NAMALWA (cell line): Measurements from ENCODE around the gene ARID3A.

ENCODE experiments used
- DNase-seq: peaks from one replicate; pipeline ENCODE4 v3.0.0-alpha.2; 2015; ENCODE audit warnings: low spot score

The ARID3A gene

DNA sequence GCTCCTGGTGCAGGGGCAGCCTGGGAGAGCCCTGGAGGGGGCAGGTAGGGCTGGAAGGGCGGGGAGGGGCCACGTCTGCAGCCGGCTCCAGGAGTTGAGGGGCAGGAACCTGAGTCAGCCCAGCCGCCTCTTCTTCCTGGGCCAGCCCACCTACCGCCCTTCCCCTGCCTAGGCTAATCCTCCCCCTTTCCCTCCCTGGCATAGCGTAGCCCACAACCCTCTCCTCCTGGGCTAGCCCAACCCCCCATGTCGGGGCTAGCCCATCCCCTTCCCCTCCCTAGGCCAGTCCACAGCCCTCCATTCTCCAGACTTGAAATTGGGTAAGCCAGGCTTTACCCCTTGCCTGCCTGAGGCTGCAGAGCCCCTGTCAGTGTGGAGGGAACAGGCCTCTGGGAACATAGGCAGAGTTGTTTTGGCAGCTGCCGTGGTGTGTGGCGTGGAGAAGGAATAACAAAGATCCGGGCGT lies 37.7 kb downstream of the ARID3A start:
- no peak for DNase-seq

DNA sequence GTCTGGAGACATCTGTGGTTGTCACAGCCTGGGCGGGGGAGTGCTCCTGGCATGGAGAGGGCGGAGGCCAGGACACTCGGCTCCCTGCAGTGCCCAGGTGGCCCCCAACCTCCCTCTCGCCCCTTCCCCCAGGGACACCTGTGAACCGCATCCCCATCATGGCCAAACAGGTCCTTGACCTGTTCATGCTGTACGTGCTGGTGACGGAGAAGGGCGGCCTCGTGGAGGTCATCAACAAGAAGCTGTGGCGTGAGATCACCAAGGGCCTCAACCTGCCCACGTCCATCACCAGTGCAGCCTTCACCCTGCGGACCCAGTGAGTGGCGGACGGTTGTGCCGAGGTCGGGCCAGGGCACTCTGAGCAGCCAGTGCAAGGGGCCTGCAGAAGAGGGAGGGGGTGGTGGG lies 38.3 kb downstream of the ARID3A start:
- no peak for DNase-seq

DNA sequence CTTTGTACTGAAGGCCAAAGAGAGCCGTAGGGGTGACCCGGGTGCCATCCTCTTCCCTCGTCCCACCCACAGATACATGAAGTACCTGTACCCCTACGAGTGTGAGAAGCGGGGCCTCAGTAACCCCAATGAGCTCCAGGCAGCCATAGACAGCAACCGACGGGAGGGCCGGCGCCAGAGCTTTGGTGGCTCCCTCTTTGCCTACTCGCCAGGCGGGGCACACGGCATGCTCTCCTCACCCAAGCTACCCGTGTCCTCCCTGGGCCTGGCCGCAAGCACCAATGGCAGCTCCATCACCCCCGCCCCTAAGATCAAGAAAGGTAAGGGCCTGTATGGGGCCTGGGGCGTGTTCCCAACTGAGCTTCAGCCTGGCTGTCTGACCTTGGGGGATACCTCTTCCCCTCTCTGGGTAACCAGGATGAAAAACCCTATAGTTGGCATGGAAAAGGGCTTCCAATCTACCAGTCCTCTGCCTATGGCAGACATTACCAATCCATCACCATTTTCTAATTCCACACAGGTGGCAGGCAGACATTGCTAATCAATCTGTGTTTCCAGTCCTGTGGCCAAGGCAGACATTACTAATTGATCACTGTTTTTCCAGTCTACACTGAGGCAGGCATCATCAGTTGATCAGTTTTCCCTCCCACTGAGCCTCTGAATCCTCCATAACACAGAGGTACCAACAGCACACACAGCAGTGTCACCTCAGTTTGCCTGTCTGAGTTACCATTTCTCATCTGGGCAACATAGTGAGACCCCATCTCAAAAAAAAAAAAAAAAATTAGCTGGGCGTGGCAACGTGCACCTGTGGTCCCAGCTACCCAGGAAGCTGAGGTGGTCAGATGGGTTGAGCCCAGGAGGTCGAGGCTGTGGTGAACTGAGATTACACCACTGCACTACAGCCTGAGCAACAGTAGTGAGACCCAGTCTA lies 39.2 kb downstream of the ARID3A start:
- DNase-seq = peak; percentile 36

DNA sequence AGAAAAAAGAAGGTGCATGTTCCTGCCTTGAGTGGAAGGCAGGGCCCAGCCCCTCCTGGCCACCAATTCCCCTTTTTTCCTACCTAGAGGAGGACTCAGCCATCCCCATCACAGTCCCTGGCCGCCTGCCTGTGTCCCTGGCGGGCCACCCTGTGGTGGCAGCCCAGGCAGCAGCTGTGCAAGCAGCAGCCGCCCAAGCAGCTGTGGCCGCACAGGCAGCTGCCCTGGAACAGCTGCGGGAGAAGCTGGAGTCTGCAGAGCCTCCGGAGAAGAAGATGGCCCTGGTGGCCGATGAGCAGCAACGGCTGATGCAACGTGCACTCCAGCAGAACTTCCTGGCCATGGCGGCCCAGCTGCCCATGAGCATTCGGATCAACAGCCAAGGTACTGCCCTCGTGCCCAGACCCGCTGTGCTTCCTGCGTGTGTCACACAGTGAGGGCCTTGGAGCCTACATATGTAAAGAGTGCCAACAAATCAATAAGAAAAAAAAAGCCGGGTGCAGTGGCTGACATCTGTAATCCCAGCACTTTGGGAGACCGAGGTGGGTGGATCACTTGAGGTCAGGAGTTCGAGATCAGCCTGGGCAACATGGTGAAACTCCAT lies 40.8 kb downstream of the ARID3A start:
- DNase-seq = no peak

DNA sequence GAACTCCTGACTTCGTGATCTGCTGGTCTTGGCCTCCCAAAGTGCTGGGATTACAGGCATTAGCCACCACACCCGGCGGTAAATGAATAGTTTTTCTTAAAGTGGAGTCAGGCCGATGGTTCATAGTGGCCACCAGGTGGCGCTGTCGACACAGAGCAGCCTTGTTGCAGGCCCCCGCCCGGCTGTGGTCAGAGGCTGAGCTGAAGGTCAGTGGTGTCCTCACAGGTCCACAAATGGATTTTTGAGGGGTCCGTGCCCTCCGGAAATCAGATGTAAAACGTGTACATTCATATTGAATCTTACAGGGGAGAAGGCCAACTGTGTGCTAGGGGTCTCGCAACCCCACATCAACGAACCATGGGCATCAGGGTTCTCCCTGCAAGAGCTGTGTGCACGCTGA lies 44.9 kb downstream of the ARID3A start:
- DNase-seq = no peak

DNA sequence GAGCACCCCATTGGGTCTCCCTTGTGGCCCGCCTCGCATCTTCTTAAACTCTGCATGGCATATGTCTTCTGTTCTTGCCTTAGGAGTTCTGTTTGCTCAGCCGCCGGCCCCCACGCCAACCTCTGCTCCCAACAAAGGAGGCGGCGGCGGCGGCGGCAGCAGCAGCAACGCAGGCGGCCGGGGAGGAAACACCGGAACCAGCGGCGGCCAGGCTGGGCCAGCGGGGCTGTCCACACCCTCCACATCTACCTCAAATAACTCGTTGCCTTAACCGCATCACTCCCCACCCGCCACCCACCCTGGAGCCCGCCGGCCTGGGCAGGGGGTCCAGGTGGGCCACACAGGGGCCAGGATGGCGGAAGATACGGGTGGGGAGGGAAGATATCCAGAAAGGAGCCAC lies 46.0 kb downstream of the ARID3A start:
- DNase-seq = no peak

DNA sequence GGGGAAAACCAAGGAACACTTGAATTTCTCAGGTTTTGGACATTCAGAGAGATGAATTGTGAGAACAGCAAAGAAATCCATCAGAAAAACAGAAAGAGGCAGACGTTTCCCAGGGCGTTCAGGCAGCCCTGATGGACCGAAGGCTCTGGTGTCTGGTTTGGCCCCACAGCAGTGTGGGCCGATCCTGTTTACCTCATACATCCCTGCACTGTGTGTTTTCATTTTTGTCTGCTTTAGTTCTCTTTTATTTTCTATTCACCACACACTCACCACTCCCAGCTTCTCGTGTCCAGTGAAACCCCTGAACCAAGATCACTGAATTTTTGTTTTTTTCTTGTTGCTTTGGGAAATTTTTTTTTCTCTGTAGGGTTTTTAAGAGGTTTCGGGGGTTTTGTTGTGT lies 46.4 kb downstream of the ARID3A start:
- DNase-seq = no peak

DNA sequence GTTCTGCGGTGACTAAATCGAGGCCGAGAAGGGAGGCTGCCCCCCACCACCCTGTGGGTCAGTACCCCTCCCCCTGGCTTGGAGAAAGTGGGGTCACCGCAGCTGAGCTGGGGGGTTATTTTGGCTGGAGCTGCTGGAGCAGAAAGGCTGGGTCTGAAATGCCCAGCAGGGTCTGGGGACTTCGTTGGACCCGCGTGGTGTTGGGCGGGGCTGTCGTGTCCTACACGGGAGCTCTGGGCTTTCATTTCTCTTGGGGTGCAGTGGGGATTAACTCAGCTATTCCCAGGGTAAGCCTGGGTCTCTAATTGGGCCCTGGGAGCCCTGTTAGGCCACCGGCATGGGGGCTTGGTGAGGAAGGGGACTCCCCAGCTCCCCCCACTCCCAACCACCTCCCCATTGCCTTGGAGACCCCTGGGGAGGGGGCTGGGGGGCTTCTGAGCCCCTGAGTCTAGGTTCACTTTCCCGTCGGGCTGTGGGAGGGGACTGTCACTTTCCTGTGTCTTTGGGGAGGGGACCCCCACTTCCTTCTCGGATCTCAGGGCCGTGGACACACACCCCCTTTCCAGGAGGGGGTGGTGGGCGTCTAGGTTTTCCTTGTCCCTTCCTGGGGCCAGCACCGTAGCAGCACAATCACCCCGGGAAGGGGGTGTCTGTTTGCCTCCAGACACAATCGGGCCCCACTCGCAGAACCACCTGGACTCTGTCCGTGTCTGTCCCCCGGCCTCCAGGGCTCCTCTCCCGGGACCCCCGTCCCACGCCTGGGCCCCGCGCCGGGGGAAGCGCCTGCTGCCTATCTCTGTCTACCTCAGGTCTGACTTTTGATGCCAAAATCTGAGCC lies 48.1 kb downstream of the ARID3A start:
- no peak for DNase-seq

DNA sequence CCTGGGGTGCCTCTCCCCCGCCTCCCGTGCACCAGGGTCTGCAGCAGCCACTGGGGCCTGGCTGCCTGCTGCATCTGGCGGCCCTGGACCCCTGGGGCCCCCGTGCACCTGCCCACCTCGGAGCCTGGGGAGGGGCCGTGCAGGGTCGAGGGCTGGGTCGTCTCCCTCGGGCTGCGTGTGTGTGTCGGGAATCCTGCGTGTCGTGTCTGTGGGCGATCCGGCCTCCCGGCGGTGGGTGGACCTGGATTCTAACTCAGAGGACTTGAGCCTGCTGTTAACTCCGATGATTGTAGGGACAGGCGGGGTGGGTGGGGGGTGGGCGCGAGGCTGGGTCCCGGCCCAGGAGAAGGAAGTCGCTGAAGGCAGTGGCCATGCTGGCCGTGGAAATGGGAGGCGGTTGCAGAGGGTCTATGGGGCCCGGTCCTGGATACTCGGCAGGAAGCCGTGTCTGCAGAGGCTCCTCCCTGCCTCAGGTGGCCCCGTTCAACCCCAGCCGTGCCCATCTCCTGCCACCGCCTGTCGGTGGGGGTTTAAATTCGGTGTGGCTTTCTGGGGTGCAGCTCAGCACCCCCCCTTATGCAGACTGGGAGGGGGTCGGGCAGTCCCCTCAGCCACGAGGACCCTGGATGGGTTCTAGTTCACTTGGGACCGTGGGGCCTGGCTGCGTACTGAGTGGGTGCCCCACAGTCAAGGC lies 48.9 kb downstream of the ARID3A start:
- no peak for DNase-seq

DNA sequence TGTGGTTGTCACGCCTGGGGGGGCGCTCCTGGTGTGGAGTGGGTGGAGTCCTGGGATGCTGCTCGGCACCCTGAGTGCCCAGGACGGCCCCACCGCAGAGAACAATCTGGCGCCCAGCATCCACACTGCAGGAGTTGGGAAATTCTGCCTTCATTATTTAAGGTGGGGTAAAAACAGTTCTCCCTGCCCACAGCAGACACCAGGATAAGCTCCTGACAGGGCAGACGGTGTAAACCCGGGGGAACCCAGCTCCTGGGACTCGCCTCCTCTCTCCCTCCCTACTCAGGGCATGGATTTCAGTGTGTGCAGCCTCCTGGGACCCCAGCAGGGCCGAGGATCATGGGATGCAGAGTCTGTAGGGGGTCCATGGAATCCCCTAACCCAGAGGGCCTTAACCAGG lies 50.6 kb downstream of the ARID3A start:
- DNase-seq = no peak

DNA sequence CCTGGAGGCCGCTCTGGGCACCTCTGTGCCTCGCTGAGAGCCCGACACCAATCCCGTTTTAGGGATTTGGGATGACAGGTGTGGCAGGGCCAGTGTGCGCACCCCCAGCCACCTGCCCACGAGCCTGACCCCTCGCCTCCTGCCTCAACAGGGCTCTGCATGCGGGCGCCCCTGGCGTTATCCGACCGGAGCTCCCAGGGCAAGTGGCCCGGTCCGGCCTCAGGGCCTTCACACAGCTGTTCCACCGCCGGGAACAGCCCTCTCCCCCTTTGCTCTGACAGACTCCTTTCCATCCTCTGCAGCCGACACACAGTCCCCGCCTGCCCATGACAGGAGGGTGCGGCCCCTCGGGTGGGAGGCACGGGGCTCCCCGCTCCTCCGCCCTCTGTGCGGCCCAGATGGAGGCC lies 51.2 kb downstream of the ARID3A start:
- DNase-seq = no peak

DNA sequence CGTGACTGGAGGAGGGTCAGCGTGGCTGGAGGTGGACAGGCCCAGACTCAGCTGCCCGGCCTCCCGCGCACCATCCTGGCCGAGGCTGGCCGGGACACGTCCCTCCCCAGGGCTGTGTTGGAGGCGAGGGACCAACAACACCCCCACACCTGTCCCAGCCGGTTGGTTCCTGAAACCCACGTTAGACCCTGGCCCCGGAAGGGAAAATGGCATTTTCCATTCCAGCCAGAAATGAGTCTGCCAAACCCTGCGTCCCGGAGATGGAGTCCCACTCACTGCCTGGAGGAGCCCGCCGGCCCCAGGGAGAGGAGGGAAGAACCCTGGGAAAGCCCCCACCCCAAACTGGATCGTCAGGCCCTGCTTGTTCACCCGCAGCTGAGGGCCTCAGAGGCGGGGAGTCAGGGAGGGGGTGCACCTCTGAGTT lies 53.5 kb downstream of the ARID3A start:
- no peak for DNase-seq

DNA sequence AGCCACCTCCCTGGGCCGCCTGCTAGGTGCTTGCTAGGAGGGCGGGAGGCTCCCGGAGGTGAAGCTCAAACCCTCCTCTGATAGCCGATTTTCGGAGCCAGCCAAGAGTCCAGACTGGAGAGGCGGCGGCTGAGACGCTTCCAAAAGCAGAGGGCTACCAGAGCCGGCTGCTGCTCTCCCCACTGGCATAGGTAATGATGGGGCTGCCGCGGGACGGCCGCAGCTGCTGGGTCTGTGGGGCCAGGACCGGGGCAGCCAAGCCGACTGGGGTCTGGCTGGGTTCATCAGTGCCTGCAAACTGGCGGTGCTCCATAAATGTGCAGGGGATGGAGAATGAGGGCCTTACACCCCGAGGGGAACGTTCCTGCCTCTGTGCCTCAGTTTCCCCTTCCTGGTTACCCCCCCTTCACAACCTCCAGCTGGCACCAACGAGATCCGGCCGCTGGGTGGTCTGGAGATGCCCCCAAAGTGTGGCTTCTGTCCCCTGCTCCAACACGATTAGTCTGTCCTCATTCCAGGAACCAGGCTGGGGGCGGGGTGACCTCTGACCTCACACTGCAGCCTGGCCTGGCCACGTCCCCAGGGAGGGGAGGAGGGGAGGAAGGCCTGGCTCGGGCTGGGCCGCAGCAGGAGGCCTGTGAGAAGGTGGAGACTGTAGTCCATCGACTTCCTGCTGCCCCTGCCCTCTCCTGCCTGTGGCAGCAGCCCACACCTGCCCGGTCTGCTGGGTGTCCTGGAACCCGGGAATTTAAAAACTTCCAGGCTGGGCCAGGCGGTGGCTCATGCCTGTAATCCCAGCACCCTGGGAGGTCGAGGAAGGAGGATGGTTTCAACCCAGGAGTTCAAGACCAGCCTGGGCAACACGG lies 54.5 kb downstream of the ARID3A start:
- no peak for DNase-seq

DNA sequence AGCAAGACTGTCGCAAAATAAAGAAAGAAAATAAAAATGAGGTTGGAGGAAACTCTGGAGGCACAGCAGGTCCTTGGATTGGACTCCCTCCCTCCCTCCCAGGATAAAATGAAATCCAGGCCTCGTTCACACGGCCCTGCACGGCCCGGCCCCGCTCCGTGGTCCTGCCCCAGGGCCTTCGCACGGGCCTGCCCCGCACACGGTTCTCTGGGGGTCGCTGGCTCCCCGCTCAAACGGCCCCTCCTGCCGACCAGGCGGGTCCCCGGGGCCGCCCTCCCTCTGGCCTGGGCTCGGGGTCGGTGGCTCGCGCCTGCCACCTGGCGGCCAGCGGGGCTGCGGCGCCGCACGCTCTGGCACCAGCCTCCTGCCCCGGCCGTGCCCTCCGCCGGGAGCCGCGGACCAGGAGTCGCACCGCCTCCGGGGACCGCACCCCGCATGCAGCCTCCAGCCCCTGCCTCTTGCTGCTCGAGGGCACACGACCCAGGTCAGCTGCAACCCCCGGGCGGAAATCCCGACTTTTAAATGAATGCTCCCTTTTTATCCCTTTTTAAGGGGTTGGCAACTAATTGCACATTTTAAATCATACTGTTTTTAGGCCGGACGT lies 56.8 kb downstream of the ARID3A start:
- DNase-seq = peak; percentile 83

DNA sequence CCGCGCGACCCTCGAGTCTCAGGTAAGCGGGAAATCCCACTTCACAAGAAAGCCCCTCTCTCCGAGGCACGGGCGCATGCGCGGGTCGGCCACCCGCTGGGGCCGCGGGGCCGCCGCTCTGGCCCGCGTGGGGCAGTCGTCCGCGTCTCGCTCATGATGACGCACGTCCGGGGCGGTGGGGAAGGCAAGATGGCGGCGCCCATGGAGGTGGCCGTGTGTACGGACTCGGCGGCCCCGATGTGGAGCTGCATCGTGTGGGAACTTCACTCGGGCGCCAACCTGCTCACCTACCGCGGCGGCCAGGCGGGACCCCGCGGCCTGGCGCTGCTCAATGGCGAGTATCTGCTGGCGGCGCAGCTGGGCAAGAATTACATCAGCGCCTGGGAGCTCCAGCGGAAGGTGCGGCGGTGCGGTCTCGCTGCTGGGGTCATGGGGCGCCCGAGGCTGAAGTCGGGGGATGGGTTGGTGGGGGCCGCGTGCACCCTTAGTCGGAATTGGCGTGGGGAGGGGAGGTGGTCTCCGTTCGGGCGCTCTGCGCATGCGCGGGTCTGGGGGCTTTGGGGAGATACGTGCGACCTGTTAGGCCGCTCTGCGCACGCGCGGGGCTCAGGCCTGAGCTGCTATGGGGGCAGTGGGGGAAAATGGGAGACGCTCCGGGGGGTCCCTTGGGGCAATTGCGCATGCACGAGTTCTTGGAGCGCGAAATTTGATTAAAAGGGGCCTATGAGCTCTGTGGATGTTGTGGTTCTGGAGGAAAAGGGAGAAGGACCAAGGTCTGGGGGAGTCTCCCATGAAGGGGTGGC lies 58.5 kb downstream of the ARID3A start, which contains the start of gene WDR18:
WDR18 (plus strand) TSS at position 181 of the 803 bp plus-strand sequence; CDS start at position 190, 9 bp downstream.
- peak; percentile 94 for DNase-seq

DNA sequence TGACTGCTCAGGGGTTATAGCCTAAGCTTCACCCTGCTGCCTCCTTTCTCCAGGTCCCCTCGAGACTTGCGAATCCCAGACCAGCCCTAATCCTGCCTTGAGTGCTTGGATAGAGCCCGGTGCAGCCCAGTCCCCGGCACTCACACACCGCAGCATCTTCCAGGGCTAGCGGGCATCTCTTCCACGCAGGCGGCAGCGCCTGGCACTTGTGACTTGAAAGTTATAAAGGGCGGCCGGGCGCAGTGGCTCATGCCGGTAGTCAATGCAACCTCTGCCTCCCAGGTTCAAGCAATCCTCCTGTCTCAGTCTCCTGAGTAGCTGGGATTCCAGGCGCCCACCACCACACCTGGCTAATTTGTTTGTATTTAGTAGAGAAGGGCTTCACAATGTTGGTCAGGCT lies 60.2 kb downstream of the ARID3A start:
- DNase-seq = no peak

DNA sequence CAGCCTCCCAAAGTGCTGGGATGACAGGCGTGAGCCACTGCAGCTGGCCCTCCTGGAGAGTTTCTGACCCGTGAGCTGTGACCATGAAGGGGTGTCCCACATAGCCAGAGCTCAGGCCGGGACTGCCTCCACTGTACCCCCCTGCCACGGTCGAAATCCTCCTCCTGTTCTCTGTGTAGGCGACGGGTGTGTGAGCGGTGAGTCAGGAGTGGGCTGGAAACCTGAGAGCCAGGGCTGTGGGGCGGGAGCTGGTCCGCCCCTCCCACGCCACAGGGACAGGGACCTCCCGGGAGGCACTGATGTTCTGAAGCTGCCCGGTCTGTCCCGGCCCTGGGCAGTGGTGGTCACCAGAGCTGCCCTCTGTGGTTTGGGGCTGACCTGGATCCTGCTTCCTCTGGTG lies 62.2 kb downstream of the ARID3A start:
- no peak for DNase-seq

DNA sequence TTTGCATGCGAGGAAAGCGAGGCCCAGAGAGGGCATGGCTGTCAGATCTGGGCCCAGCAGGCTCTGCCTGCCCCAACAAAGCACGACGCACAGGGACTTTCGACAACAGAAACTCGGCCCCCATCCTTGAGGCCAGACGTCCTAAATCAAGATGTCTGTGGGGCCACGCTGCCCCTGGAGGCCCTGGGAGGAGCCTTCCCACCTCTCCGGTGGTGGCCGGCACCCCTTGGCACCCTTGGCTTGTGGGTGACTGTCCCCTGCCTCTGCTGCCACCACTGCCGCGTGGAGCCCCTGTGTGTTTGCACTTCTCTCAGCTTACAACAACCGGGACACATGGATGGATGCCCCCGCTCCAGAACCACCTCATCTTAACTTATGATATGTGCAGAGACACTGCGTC lies 62.7 kb downstream of the ARID3A start:
- no peak for DNase-seq

DNA sequence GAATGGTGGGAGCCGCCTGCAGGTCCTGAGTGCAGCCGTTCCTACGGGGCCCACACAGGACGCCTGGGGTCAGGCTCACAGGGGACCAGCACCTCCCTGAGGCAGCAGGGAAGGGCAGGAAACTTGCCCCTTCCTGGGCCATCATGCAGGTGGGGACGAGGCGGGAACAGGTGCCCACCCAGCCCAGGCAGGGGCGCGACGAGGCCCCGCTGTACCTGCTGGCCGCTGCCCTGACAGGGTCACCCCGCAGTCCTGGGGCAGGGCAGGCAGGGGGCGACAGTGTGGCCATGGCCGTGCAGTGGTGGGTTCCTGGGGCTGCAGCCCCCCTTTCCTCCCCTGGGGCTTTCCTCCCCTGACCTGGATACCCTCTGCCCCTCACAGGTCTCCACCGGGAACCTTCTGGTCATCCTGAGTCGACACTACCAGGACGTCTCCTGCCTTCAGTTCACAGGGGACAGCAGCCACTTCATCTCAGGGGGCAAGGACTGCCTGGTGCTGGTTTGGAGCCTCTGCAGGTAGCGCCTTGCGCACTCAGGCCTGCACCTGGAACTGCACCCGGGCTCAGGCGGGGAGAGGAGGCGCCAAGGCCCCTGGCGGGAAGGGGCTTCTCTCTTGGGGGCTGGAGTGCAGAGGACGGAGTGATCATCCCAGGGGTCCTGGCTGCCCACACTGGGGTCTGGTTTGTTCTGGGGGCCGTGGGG lies 63.7 kb downstream of the ARID3A start:
- peak; percentile 37 for DNase-seq
